ENCODE data around the gene KIR2DL4.
"Not testable (repeated sequence)": the region's sequence is repeated elsewhere in the genome, so short reads cannot be mapped to it uniquely, and the experiment has no call there.

KIR2DL4 gene

GRCh38 chr19:54795758-54796157 is 7.7 kb upstream of the KIR2DL4 start:
- no peak overlapping the region for H3K4me3 ChIP-seq (ENCODE audit: low read depth in 1 of 5, low read length in 5 of 5)
- H3K9me3 ChIP-seq (ENCODE audit: control insufficient read depth in 5 of 5, low read length in 5 of 5), result peaks cover 0 to 3% (median 0%) of the 10 kb centered on the region in 5 donors
- no peak overlapping the region for H3K27ac ChIP-seq (ENCODE audit: low read depth, low read length)
- H3K36me3 ChIP-seq (ENCODE audit: control insufficient read depth in 5 of 5, insufficient read depth in 5 of 5, low read length in 5 of 5), result no peaks in the 10 kb centered on the region
- no peak overlapping the region for H3K9ac ChIP-seq (ENCODE audit: low read length in 5 of 5)
- H3K27me3 ChIP-seq (ENCODE audit: control insufficient read depth in 5 of 5, insufficient read depth in 4 of 5, low read length in 5 of 5), result peaks cover 0 to 4% (median 0%) of the 10 kb centered on the region in 5 donors
- H3K4me1 ChIP-seq (ENCODE audit: control insufficient read depth in 5 of 5, insufficient read depth in 5 of 5, low read length in 5 of 5), result peaks cover 0 to 12% (median 0%) of the 10 kb centered on the region in 5 donors

- Histone ChIP-seq H3K9ac (ENCODE audit: low read length in 5 of 5) (no peak overlapping the region), H3K4me1 (ENCODE audit: control insufficient read depth in 5 of 5, insufficient read depth in 5 of 5, low read length in 5 of 5) (no peaks in the 10 kb centered on the region), H3K36me3 (ENCODE audit: control insufficient read depth in 5 of 5, insufficient read depth in 5 of 5, low read length in 5 of 5) (no peaks in the 10 kb centered on the region), H3K9me3 (ENCODE audit: control insufficient read depth in 5 of 5, low read length in 5 of 5) (peaks cover 0 to 3% (median 0%) of the 10 kb centered on the region in 5 donors), H3K4me3 (ENCODE audit: low read depth in 1 of 5, low read length in 5 of 5) (no peak overlapping the region), H3K27ac (ENCODE audit: low read depth, low read length) (no peak overlapping the region), H3K27me3 (ENCODE audit: control insufficient read depth in 5 of 5, insufficient read depth in 4 of 5, low read length in 5 of 5) (peaks cover 0 to 11% (median 8%) of the 10 kb centered on the region in 5 donors)
Measured at GRCh38 chr19:54804101-54804500, 691 bp downstream of the KIR2DL4 start.

- Histone ChIP-seq H3K4me3 (ENCODE audit: low read depth in 1 of 5, low read length in 5 of 5) (no peak overlapping the region), H3K27me3 (ENCODE audit: control insufficient read depth in 5 of 5, insufficient read depth in 4 of 5, low read length in 5 of 5) (peaks cover 0 to 11% (median 8%) of the 10 kb centered on the region in 5 donors), H3K9me3 (ENCODE audit: control insufficient read depth in 5 of 5, low read length in 5 of 5) (peaks cover 0 to 5% (median 0%) of the 10 kb centered on the region in 5 donors)
Measured at GRCh38 chr19:54804571-54804970, 1.2 kb downstream of the KIR2DL4 start.

GRCh38 chr19:54805665-54806515 is 2.5 kb downstream of the KIR2DL4 start:
- Histone ChIP-seq H3K27me3 (ENCODE audit: control insufficient read depth in 5 of 5, insufficient read depth in 4 of 5, low read length in 5 of 5) (peaks cover 0 to 14% (median 8%) of the 10 kb centered on the region in 5 donors), H3K9ac (ENCODE audit: low read length in 5 of 5) (no peak overlapping the region), H3K4me3 (ENCODE audit: low read depth in 1 of 5, low read length in 5 of 5) (no peak overlapping the region), H3K27ac (ENCODE audit: low read depth, low read length) (no peak overlapping the region), H3K36me3 (ENCODE audit: control insufficient read depth in 5 of 5, insufficient read depth in 5 of 5, low read length in 5 of 5) (no peaks in the 10 kb centered on the region), H3K9me3 (ENCODE audit: control insufficient read depth in 5 of 5, low read length in 5 of 5) (peaks cover 0 to 5% (median 0%) of the 10 kb centered on the region in 5 donors), H3K4me1 (ENCODE audit: control insufficient read depth in 5 of 5, insufficient read depth in 5 of 5, low read length in 5 of 5) (no peaks in the 10 kb centered on the region)

More at GRCh38 chr19:54804571-54804970, 1.2 kb downstream of the KIR2DL4 start:
- H3K36me3 ChIP-seq (ENCODE audit: control insufficient read depth in 5 of 5, insufficient read depth in 5 of 5, low read length in 5 of 5), result no peaks in the 10 kb centered on the region
- no peaks in the 10 kb centered on the region for H3K4me1 ChIP-seq (ENCODE audit: control insufficient read depth in 5 of 5, insufficient read depth in 5 of 5, low read length in 5 of 5)
- no peak overlapping the region for H3K27ac ChIP-seq (ENCODE audit: low read depth, low read length)
- no peak overlapping the region for H3K9ac ChIP-seq (ENCODE audit: low read length in 5 of 5)

- Histone ChIP-seq H3K4me1 (ENCODE audit: control insufficient read depth in 5 of 5, insufficient read depth in 5 of 5, low read length in 5 of 5) (no peaks in the 10 kb centered on the region), H3K27me3 (ENCODE audit: control insufficient read depth in 5 of 5, insufficient read depth in 4 of 5, low read length in 5 of 5) (peaks cover 0 to 12% (median 9%) of the 10 kb centered on the region in 5 donors), H3K9ac (ENCODE audit: low read length in 5 of 5) (no peak overlapping the region), H3K27ac (ENCODE audit: low read depth, low read length) (no peak overlapping the region), H3K9me3 (ENCODE audit: control insufficient read depth in 5 of 5, low read length in 5 of 5) (peaks cover 0 to 5% (median 1%) of the 10 kb centered on the region in 5 donors), H3K4me3 (ENCODE audit: low read depth in 1 of 5, low read length in 5 of 5) (no peak overlapping the region), H3K36me3 (ENCODE audit: control insufficient read depth in 5 of 5, insufficient read depth in 5 of 5, low read length in 5 of 5) (no peaks in the 10 kb centered on the region)
Measured at GRCh38 chr19:54806516-54806838, 3.1 kb downstream of the KIR2DL4 start.

GRCh38 chr19:54814571-54814970 is 11.2 kb downstream of the KIR2DL4 start:
- not testable (repeated sequence) for H3K9ac ChIP-seq (ENCODE audit: low read length in 5 of 5); H3K4me3 ChIP-seq (ENCODE audit: low read depth in 1 of 5, low read length in 5 of 5); H3K4me1 ChIP-seq (ENCODE audit: control insufficient read depth in 5 of 5, insufficient read depth in 5 of 5, low read length in 5 of 5); H3K27ac ChIP-seq (ENCODE audit: low read depth, low read length); H3K36me3 ChIP-seq (ENCODE audit: control insufficient read depth in 5 of 5, insufficient read depth in 5 of 5, low read length in 5 of 5)
- H3K27me3 ChIP-seq (ENCODE audit: control insufficient read depth in 5 of 5, insufficient read depth in 4 of 5, low read length in 5 of 5), result peaks cover 0 to 11% (median 0%) of the 10 kb centered on the region in 5 donors
- peaks cover 0 to 13% (median 11%) of the 10 kb centered on the region in 5 donors for H3K9me3 ChIP-seq (ENCODE audit: control insufficient read depth in 5 of 5, low read length in 5 of 5)

- not testable (repeated sequence) for H3K9ac ChIP-seq (ENCODE audit: low read length in 5 of 5); H3K4me3 ChIP-seq (ENCODE audit: low read depth in 1 of 5, low read length in 5 of 5); H3K27me3 ChIP-seq (ENCODE audit: control insufficient read depth in 5 of 5, insufficient read depth in 4 of 5, low read length in 5 of 5); H3K4me1 ChIP-seq (ENCODE audit: control insufficient read depth in 5 of 5, insufficient read depth in 5 of 5, low read length in 5 of 5); H3K36me3 ChIP-seq (ENCODE audit: control insufficient read depth in 5 of 5, insufficient read depth in 5 of 5, low read length in 5 of 5); H3K27ac ChIP-seq (ENCODE audit: low read depth, low read length)
- peaks cover 0 to 13% (median 11%) of the 10 kb centered on the region in 5 donors for H3K9me3 ChIP-seq (ENCODE audit: control insufficient read depth in 5 of 5, low read length in 5 of 5)
Measured at GRCh38 chr19:54816251-54816650, 12.8 kb downstream of the KIR2DL4 start, which contains the start of gene KIR3DL1. Gene KIR3DL1 (plus strand): TSS chr19:54816468.

- Histone ChIP-seq H3K27ac (ENCODE audit: low read depth, low read length) (no peak overlapping the region), H3K4me1 (ENCODE audit: control insufficient read depth in 5 of 5, insufficient read depth in 5 of 5, low read length in 5 of 5) (no peaks in the 10 kb centered on the region), H3K9ac (ENCODE audit: low read length in 5 of 5) (no peak overlapping the region), H3K9me3 (ENCODE audit: control insufficient read depth in 5 of 5, low read length in 5 of 5) (peaks cover 0 to 3% (median 0%) of the 10 kb centered on the region in 5 donors), H3K27me3 (ENCODE audit: control insufficient read depth in 5 of 5, insufficient read depth in 4 of 5, low read length in 5 of 5) (peaks cover 0 to 7% (median 0%) of the 10 kb centered on the region in 5 donors), H3K4me3 (ENCODE audit: low read depth in 1 of 5, low read length in 5 of 5) (no peak overlapping the region), H3K36me3 (ENCODE audit: control insufficient read depth in 5 of 5, insufficient read depth in 5 of 5, low read length in 5 of 5) (no peaks in the 10 kb centered on the region)
Measured at GRCh38 chr19:54817670-54818536, 14.5 kb downstream of the KIR2DL4 start.

- H3K9me3 ChIP-seq (ENCODE audit: control insufficient read depth in 5 of 5, low read length in 5 of 5); H3K27me3 ChIP-seq (ENCODE audit: control insufficient read depth in 5 of 5, insufficient read depth in 4 of 5, low read length in 5 of 5); H3K9ac ChIP-seq (ENCODE audit: low read length in 5 of 5); H3K4me3 ChIP-seq (ENCODE audit: low read depth in 1 of 5, low read length in 5 of 5); H3K27ac ChIP-seq (ENCODE audit: low read depth, low read length); H3K36me3 ChIP-seq (ENCODE audit: control insufficient read depth in 5 of 5, insufficient read depth in 5 of 5, low read length in 5 of 5); H3K4me1 ChIP-seq (ENCODE audit: control insufficient read depth in 5 of 5, insufficient read depth in 5 of 5, low read length in 5 of 5): not testable (repeated sequence)
Measured at GRCh38 chr19:54824416-54824815, 21.0 kb downstream of the KIR2DL4 start.

GRCh38 chr19:54825326-54825725 is 21.9 kb downstream of the KIR2DL4 start:
- H3K9me3 ChIP-seq (ENCODE audit: control insufficient read depth in 5 of 5, low read length in 5 of 5); H3K36me3 ChIP-seq (ENCODE audit: control insufficient read depth in 5 of 5, insufficient read depth in 5 of 5, low read length in 5 of 5); H3K27ac ChIP-seq (ENCODE audit: low read depth, low read length): not testable (repeated sequence)

More at GRCh38 chr19:54825326-54825725, 21.9 kb downstream of the KIR2DL4 start:
- not testable (repeated sequence) for H3K27me3 ChIP-seq (ENCODE audit: control insufficient read depth in 5 of 5, insufficient read depth in 4 of 5, low read length in 5 of 5); H3K9ac ChIP-seq (ENCODE audit: low read length in 5 of 5); H3K4me1 ChIP-seq (ENCODE audit: control insufficient read depth in 5 of 5, insufficient read depth in 5 of 5, low read length in 5 of 5); H3K4me3 ChIP-seq (ENCODE audit: low read depth in 1 of 5, low read length in 5 of 5)

Data from subcutaneous abdominal adipose tissue (tissue), 5 donors.